ENCODE measurements around the gene IFNAR2. TPM values are rescaled to one million over a fixed set of nuclear protein-coding genes. Genes with fewer than 3 reads are reported as not detected.

IFNAR2 gene
- polyA plus RNA-seq, 1 of the 3 experiments (the other 2 are of a cell fraction), result 10.4 TPM

- peaks cover 7% of the 10 kb centered on the region for H3F3A ChIP-seq (replicated peaks; ENCODE audit: insufficient read depth)
- no peak overlapping the region for H3K4me3 ChIP-seq (ENCODE audit: low read depth in 2 of 2, low read length in 1 of 2)
- no peaks in the 10 kb centered on the region for H4K20me1 ChIP-seq (ENCODE audit: insufficient read depth)
- DNase-seq, result no peak
- peaks cover 2 to 5% of the 10 kb centered on the region in 2 experiments; a peak in 3 of 4 replicates for H3K4me1 ChIP-seq (ENCODE audit: control insufficient read depth in 1 of 2, insufficient read depth in 2 of 2, low read depth in 1 of 2, low read length in 1 of 2)
- TF ChIP-seq CHD2 (IDR thresholded peaks at IDR 0.05; ENCODE audit: low read length, partially characterized antibody) (no peak), SMC3 (IDR thresholded peaks at IDR 0.05; ENCODE audit: low read depth, low read length) (no peak), CTCF (IDR thresholded peaks at IDR 0.05) (no peak), POLR2AphosphoS5 (IDR thresholded peaks at IDR 0.05; ENCODE audit: low read depth, low read length) (no peak), RFX5 (IDR thresholded peaks at IDR 0.05; ENCODE audit: low read length) (no peak), MEF2A (IDR thresholded peaks at IDR 0.05; ENCODE audit: borderline replicate concordance, low read depth) (no peak), FOSL2 (IDR thresholded peaks at IDR 0.05; ENCODE audit: borderline replicate concordance, low read depth) (no peak), GABPA (IDR thresholded peaks at IDR 0.05; ENCODE audit: low read depth) (no peak), JUND (IDR thresholded peaks at IDR 0.05) (no peak), MXI1 (IDR thresholded peaks at IDR 0.05; ENCODE audit: low read depth, low read length) (no peak), RXRA (IDR thresholded peaks at IDR 0.05; ENCODE audit: borderline replicate concordance, low read depth) (no peak), NFIC (IDR thresholded peaks at IDR 0.05; ENCODE audit: borderline replicate concordance) (no peak), REST (IDR thresholded peaks at IDR 0.05; ENCODE audit: low read depth, low read length) (no peak), YY1 (IDR thresholded peaks at IDR 0.05; ENCODE audit: low read depth) (no peak), RCOR1 (IDR thresholded peaks at IDR 0.05; ENCODE audit: low read length) (no peak), USF1 (IDR thresholded peaks at IDR 0.05; ENCODE audit: borderline replicate concordance, low read depth) (no peak)
- TF ChIP-seq, protein P1, sequence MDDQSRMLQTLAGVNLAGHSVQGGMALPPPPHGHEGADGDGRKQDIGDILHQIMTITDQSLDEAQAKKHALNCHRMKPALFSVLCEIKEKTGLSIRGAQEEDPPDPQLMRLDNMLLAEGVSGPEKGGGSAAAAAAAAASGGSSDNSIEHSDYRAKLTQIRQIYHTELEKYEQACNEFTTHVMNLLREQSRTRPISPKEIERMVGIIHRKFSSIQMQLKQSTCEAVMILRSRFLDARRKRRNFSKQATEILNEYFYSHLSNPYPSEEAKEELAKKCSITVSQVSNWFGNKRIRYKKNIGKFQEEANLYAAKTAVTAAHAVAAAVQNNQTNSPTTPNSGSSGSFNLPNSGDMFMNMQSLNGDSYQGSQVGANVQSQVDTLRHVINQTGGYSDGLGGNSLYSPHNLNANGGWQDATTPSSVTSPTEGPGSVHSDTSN (IDR thresholded peaks at IDR 0.05), result no peak
- TF ChIP-seq, protein P2, sequence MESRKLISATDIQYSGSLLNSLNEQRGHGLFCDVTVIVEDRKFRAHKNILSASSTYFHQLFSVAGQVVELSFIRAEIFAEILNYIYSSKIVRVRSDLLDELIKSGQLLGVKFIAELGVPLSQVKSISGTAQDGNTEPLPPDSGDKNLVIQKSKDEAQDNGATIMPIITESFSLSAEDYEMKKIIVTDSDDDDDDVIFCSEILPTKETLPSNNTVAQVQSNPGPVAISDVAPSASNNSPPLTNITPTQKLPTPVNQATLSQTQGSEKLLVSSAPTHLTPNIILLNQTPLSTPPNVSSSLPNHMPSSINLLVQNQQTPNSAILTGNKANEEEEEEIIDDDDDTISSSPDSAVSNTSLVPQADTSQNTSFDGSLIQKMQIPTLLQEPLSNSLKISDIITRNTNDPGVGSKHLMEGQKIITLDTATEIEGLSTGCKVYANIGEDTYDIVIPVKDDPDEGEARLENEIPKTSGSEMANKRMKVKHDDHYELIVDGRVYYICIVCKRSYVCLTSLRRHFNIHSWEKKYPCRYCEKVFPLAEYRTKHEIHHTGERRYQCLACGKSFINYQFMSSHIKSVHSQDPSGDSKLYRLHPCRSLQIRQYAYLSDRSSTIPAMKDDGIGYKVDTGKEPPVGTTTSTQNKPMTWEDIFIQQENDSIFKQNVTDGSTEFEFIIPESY (IDR thresholded peaks at IDR 0.05; ENCODE audit: borderline replicate concordance, low read depth), result no peak
- POLR2A ChIA-PET, result no interaction called here
- WGBS (ENCODE audit: low lambda C conversion rate), result 70% methylated on average over 6 of the region's 6 CpGs
- no peaks in the 10 kb centered on the region for H3K79me2 ChIP-seq (ENCODE audit: insufficient read depth)
- H3K36me3 ChIP-seq (replicated peaks in 1 of 2; ENCODE audit: control insufficient read depth in 1 of 2, insufficient read depth in 2 of 2, low read length in 1 of 2), result no peaks in the 10 kb centered on the region
- H3K9me3 ChIP-seq, result no peaks in the 10 kb centered on the region
- peaks cover 14% of the 10 kb centered on the region; the same call in 1 of the 2 replicates for H3K27me3 ChIP-seq (ENCODE audit: insufficient read depth)
- H3K27ac ChIP-seq (ENCODE audit: low read depth in 2 of 2, low read length in 1 of 2), result no peak overlapping the region
- CTCF ChIA-PET, result interaction anchor here (0.9 to 4.2 kb wide), 6 partner anchors 23 to 260 kb away, joined by 3 to 51 read pairs (median 10); no protein-coding TSS in a partner anchor
- no peak overlapping the region for H3K9ac ChIP-seq
- no peak overlapping the region for H2AFZ ChIP-seq (ENCODE audit: low read depth)
- H3K4me2 ChIP-seq, result no peak overlapping the region
- H3K9me2 ChIP-seq, result no peaks in the 10 kb centered on the region
Observed at GRCh38 chr21:33199100-33199464, 30.7 kb upstream of the IFNAR2 start.

Data from SK-N-SH (cell line).